Mesodermal cell (in vitro differentiated cells): ENCODE results near the gene FTSJ1.

Experiments
- H3K27ac ChIP-seq: 2 replicates; pipeline ENCODE4 v1.7.0; 2013; ENCODE audit warnings: mild to moderate bottlenecking, low read depth, low read length, moderate library complexity; ENCODE audit not compliant: severe bottlenecking
- H3K36me3 ChIP-seq: 2 replicates; pipeline ENCODE4 v1.7.1; 2013; ENCODE audit warnings: mild to moderate bottlenecking, low read length, moderate library complexity; ENCODE audit not compliant: control insufficient read depth, insufficient read depth
- H3K4me1 ChIP-seq: one replicate; pipeline ENCODE4 v1.7.1; 2013; ENCODE audit warnings: mild to moderate bottlenecking, low read length; ENCODE audit not compliant: insufficient read depth, control insufficient read depth, poor library complexity, severe bottlenecking
- H3K4me3 ChIP-seq: 2 replicates; pipeline ENCODE4 v1.7.0; 2013; ENCODE audit warnings: low read length, control low read depth, mild to moderate bottlenecking; ENCODE audit not compliant: insufficient read depth, poor library complexity, severe bottlenecking; ENCODE audit errors: extremely low read depth
- H3K9me3 ChIP-seq: 2 replicates; pipeline ENCODE4 v1.7.1; 2013; ENCODE audit warnings: mild to moderate bottlenecking, low read length, moderate library complexity; ENCODE audit not compliant: control insufficient read depth
- WGBS, 2 experiments: methylation state at CpG; one replicate each; pipeline ENCODE4 v1.1.5; 2013; ENCODE audit warnings: missing lambda C conversion rate in 2 of 2; ENCODE audit not compliant: insufficient coverage in 2 of 2; 5-methylcytosine and 5-hydroxymethylcytosine counted together

FTSJ1 gene

DNA sequence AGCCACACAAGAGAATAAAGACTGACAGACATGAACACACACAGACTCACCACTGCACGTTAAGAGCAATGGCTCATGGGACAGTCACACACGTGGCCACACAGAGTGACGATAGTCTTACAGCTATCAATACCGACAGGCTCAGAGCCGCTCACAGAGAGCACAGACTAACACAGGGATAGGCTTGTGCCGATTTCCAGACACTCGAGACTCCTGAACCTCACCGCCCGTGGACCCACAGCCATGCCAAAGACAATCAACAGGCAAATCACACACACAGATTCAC, 5.2 kb upstream of the FTSJ1 start:
- Histone ChIP-seq H3K27ac (no peak overlapping the region), H3K4me3 (no peak overlapping the region), H3K36me3 (no peaks in the 10 kb centered on the region), H3K4me1 (peaks cover 9% of the 10 kb centered on the region), H3K9me3 (no peaks in the 10 kb centered on the region)
- WGBS, 2 experiments = 79% methylated on average over 2 of the region's 9 CpGs; no CpG with 5 or more reads in 1 of the 2 experiments

DNA sequence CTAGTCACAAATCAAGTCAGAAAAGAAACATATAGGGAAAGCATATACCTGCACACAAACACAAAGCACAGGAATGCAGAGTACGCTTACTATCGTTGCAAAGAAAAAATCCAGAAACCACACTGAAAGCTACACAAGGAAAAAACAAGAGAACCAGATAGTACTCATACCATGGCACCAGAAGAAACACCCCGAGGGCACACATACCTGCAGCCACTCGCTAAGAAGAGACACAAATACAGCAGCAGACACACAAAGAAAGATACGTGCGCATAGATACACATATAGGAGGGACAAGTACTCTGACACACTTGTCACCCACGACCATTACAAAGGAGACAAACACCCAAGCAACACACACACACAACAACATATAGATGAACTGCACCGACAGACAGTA, 4.5 kb upstream of the FTSJ1 start:
- Histone ChIP-seq H3K9me3 (no peaks in the 10 kb centered on the region), H3K27ac (no peak overlapping the region), H3K4me1 (peaks cover 9% of the 10 kb centered on the region), H3K4me3 (no peak overlapping the region), H3K36me3 (no peaks in the 10 kb centered on the region)
- 100% methylated on average over 1 of the region's 8 CpGs; no CpG with 5 or more reads in 1 of the 2 experiments for WGBS, 2 experiments

DNA sequence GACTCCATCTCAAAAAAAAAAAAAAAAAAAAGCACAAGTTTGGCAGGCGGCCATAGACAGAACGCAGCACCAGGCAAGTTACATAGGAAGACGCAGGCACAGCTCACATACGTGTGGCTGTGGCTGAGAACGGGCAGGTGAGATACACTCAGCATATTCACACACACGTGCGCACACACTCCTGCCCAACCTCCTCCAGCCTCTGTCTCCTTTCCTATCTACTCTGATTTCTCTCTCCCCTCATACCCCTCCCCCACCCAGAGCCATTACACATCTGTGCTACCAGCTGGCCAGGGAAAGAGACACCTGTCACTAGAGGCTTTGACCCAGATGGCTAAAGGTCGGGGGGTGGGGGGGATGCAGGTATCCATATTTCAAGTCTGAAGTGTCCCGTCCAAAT, 3.8 kb upstream of the FTSJ1 start:
- Histone ChIP-seq H3K9me3 (no peaks in the 10 kb centered on the region), H3K27ac (no peak overlapping the region), H3K4me3 (no peak overlapping the region), H3K4me1 (peaks cover 9% of the 10 kb centered on the region), H3K36me3 (no peaks in the 10 kb centered on the region)
- no CpG with 5 or more reads among the region's 9 CpGs for WGBS, 2 experiments

DNA sequence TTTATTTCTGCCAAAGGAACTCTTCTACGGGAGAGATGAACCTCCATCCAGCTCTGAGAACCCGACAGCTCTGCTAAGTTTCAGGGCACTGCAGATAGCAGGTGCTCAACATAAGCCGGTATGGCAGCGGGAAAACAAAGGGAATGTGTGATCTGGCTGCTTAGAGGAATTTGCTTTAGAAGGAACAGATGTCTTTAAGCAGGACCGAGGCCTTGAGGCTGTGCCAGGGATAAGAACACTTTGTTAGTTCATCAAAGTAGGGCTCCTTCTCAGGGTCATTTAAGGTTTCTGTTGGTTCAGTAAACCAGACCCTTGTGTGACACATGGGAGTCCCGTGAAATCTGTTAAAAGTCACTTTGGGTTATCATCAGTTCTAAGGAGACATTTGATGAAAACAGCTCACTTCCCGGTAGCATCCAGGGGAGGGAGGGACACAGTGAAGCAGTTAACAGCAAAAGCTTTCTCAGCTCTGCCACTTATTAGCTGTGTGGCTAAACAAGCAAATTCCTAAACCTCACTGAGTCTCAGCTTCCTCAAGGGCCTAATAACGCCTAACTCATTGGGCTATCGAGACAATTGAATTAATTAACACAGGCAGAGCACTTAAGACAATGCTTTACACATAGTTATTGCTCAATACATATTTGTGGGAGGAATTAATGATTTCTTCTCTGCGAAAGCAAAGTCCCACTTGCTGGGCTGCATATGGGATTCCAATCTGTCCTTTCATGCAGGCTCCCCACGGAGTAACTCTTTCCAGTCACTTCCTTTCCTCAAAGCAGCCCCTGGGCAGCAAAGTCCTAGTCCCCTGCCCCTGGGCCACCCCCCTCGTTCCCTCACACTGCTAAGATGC, 2.9 kb upstream of the FTSJ1 start:
- Histone ChIP-seq H3K4me3 (no peak overlapping the region), H3K36me3 (peaks cover 3% of the 10 kb centered on the region), H3K4me1 (peaks cover 9% of the 10 kb centered on the region), H3K27ac (peak overlapping the region; percentile 62), H3K9me3 (no peaks in the 10 kb centered on the region)
- WGBS, 2 experiments = 22% methylated on average over 6 of the region's 12 CpGs; no CpG with 5 or more reads in 1 of the 2 experiments

DNA sequence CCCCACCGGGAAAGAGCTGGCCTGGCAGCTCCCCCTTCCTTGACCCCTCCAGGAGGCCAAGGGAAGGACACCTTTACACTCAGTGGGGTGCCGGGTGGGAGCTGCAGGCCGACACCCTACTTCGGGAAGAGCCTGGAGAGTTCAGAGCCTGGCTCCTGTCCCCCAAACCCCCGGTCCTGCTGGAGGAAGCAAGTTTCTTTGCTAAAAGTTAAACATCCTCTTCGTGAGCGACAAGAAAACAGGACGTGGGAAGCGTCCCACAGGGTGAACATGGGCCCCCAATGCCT, 2.4 kb upstream of the FTSJ1 start:
- H3K27ac ChIP-seq = peak overlapping the region; percentile 62
- no peaks in the 10 kb centered on the region for H3K9me3 ChIP-seq
- 31 to 52% methylated on average over 3 to 4 of the region's 9 CpGs for WGBS, 2 experiments
- peaks cover 9% of the 10 kb centered on the region for H3K36me3 ChIP-seq
- peaks cover 6% of the 10 kb centered on the region for H3K4me1 ChIP-seq
- no peak overlapping the region for H3K4me3 ChIP-seq

DNA sequence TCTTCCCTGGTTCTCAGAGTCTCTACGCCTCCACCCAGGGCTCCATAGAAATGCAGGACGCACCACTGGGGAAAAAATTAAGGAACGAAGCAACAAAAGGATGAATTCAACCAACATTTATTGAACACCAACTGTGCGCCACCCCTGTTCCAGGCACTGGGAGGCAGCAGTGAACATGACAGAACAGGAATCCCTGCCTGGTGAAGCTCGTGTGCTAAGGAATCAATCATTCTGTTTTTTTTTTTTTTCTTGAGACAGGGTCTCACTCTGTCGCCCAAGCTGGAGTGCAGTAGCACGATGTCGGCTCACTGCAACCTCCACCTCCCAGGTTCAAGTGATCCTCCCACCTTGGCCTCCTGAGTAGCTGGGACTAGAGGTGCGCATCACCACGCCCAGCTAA, 1.9 kb upstream of the FTSJ1 start:
- H3K36me3 ChIP-seq = peaks cover 12% of the 10 kb centered on the region
- no peak overlapping the region for H3K4me3 ChIP-seq
- H3K4me1 ChIP-seq = peaks cover 4% of the 10 kb centered on the region
- 100% methylated on average over 3 of the region's 10 CpGs; no CpG with 5 or more reads in 1 of the 2 experiments for WGBS, 2 experiments
- no peaks in the 10 kb centered on the region for H3K9me3 ChIP-seq
- no peak overlapping the region for H3K27ac ChIP-seq

DNA sequence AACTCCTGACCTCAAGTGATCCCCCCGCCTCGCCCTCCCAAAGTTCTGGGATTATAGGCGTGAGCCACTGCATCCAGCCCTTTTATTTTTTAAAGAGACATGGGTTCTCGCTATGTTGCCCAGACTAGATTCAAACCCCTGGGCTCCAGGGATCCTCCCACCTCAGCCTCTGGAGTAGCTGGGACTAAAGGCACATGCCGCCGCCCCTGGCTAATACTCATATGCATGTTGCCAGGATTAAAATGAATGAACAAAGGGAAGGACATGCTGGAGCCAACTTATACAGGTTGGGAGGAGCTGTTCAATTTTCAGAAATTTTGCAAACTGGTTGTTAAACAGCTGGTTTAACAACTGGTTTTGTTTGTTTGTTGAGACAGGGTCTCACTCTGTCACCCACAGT, 1.4 kb upstream of the FTSJ1 start:
- no CpG with 5 or more reads among the region's 6 CpGs for WGBS, 2 experiments
- H3K4me1 ChIP-seq = peaks cover 4% of the 10 kb centered on the region
- no peak overlapping the region for H3K27ac ChIP-seq
- H3K9me3 ChIP-seq = no peaks in the 10 kb centered on the region
- H3K4me3 ChIP-seq = peak overlapping the region; percentile 66
- peaks cover 14% of the 10 kb centered on the region for H3K36me3 ChIP-seq

DNA sequence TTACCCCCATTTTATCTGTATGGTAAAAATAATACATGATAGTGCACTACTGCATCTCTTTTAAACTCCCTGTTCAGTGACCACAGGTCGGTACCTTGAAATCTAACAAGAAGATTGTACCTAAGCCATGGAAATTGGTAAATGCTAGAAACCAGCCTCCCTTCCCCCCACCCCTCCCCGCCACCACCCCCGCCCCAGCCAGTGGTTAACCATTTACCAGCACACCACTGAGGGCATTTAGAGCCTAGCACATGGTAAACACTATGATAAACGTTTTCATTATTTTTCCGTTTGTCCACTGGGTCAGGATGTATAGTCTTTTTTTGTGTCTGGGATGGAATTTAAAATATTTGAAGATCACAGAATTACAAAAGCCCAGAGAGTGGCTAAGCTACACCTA, 703 bp upstream of the FTSJ1 start:
- Histone ChIP-seq H3K27ac (peak overlapping the region; percentile 73), H3K4me3 (peak overlapping the region; percentile 66), H3K4me1 (peaks cover 4% of the 10 kb centered on the region), H3K9me3 (no peaks in the 10 kb centered on the region), H3K36me3 (peaks cover 18% of the 10 kb centered on the region)
- WGBS, 2 experiments = no CpG with 5 or more reads among the region's 5 CpGs

DNA sequence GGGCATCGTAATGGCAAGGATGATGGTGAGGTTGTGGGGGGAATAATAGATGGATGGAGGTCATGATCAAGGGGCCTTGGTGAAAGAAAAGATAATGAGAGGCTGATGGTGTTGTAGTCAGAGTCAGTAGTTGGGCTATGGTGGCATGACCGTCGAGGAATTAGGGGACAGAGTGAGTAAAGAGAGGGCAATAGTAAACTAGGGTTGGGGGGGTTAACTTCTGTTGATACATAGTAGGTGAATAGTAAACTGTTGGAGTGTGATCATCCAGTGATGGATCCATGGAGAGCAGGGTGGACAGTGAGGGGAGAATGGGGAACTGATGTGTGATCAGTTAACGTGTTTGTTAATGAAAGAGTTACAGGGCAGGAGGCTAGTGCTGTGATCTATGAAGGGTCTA, 920 bp downstream of the FTSJ1 start:
- peak overlapping the region; percentile 66 for H3K4me3 ChIP-seq
- H3K36me3 ChIP-seq = peaks cover 32% of the 10 kb centered on the region
- peaks cover 4% of the 10 kb centered on the region for H3K4me1 ChIP-seq
- WGBS, 2 experiments = 74 to 75% methylated on average over 2 to 3 of the region's 4 CpGs
- no peaks in the 10 kb centered on the region for H3K9me3 ChIP-seq
- no peak overlapping the region for H3K27ac ChIP-seq

DNA sequence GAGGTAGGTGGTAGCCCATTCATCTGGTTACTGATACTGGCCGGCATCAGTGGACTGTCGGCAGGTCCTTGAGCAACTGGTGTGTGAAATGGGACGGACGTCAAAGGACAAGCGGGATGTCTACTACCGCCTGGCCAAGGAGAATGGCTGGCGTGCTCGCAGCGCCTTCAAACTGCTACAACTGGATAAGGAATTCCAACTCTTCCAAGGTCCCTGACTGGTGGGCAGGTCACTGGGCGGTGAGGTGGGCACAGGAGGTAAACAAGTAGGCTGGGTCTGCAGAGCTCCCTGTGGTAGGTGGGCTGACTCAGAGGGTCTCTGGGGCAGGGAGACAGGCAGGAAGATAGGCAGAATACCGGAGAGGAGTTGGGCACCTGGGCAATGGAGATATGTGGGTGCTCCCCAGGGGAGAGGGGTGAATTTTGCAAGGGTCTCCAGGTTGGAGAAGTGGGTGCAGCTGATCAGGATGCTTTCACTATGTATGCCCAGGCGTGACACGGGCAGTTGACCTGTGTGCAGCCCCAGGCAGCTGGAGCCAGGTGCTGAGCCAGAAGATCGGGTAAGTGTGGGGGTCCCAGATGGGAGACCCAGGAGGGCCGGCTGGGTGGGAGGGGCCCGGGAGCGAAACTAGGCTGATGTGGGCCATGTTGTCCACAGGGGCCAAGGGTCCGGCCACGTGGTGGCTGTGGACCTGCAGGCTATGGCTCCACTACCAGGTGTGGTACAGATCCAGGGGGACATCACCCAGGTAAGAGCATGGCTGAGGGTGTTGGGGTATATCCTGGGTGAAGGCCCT, 2.2 kb downstream of the FTSJ1 start:
- 96 to 100% methylated on average over 9 to 12 of the region's 19 CpGs for WGBS, 2 experiments
- no peak overlapping the region for H3K27ac ChIP-seq
- H3K4me3 ChIP-seq = no peak overlapping the region
- H3K9me3 ChIP-seq = no peaks in the 10 kb centered on the region
- H3K36me3 ChIP-seq = peaks cover 44% of the 10 kb centered on the region
- no peaks in the 10 kb centered on the region for H3K4me1 ChIP-seq

DNA sequence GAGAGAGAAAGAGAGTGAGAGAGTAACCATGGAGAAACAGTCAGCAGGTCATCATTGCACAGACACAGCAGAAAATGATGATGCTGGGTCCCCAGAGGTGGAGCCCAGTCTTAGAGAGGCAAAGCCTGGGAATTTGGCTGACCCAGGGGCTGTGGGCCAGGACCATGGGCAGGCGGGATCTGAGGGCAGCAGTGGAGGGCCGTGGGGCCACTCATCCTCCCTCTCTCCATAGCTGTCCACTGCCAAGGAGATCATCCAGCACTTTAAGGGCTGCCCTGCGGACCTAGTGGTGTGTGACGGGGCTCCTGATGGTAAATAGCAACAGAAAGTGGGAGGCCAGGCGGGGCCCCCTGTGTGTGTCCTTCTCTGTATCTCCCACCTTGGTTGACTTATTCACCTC, 2.8 kb downstream of the FTSJ1 start:
- H3K4me3 ChIP-seq = no peak overlapping the region

More for the DNA sequence above, 2.8 kb downstream of the FTSJ1 start:
- Histone ChIP-seq H3K9me3 (no peaks in the 10 kb centered on the region), H3K27ac (no peak overlapping the region), H3K36me3 (peaks cover 50% of the 10 kb centered on the region), H3K4me1 (no peaks in the 10 kb centered on the region)
- WGBS, 2 experiments = 100% methylated on average over 1 to 2 of the region's 5 CpGs
